GM18520 (cell line): ENCODE data around the gene RIN1.
A peak's percentile ranks its signal among the peaks of the same experiment; 100 is the strongest.
"Not testable (repeated sequence)": the region's sequence is repeated elsewhere in the genome, so short reads cannot be mapped to it uniquely, and the experiment has no call there.

Source experiments
- ATAC-seq: cut with Tn5 transposase; IDR thresholded peaks from one replicate; pipeline ENCODE4 v1.9.1; 2021; ENCODE audit not compliant: unreplicated experiment

The RIN1 gene

GRCh38 chr11:66321606-66322005 is 14.6 kb downstream of the RIN1 start:
- ATAC-seq, result no peak

- not testable (repeated sequence) for ATAC-seq
Measured at GRCh38 chr11:66320748-66321147, 15.5 kb downstream of the RIN1 start.

- ATAC-seq, result not testable (repeated sequence)
Measured at GRCh38 chr11:66320289-66320688, 15.9 kb downstream of the RIN1 start.

GRCh38 chr11:66318600-66318970 is 17.6 kb downstream of the RIN1 start:
- no peak for ATAC-seq

- ATAC-seq, result no peak
Measured at GRCh38 chr11:66317723-66318599, 18.3 kb downstream of the RIN1 start.

- ATAC-seq, result no peak
Measured at GRCh38 chr11:66317322-66317722, 18.9 kb downstream of the RIN1 start.

GRCh38 chr11:66316849-66317251 is 19.4 kb downstream of the RIN1 start, which contains the start of gene CD248:
CD248 (minus strand) TSS chr11:66317044; CDS start chr11:66317027, 17 bp downstream.
- no peak for ATAC-seq

- no peak for ATAC-seq
Measured at GRCh38 chr11:66315921-66316811, 20.1 kb downstream of the RIN1 start.

GRCh38 chr11:66315498-66315885 is 20.7 kb downstream of the RIN1 start:
- no peak for ATAC-seq

- ATAC-seq, result no peak
Measured at GRCh38 chr11:66314561-66315497, 21.4 kb downstream of the RIN1 start.

GRCh38 chr11:66314186-66314501 is 22.1 kb downstream of the RIN1 start:
- ATAC-seq, result no peak

GRCh38 chr11:66313321-66314185 is 22.7 kb downstream of the RIN1 start:
- no peak for ATAC-seq

GRCh38 chr11:66312549-66313320 is 23.5 kb downstream of the RIN1 start:
- peak; percentile 27 for ATAC-seq

GRCh38 chr11:66311965-66312548 is 24.2 kb downstream of the RIN1 start:
- peak; percentile 57 for ATAC-seq

GRCh38 chr11:66311470-66311964 is 24.7 kb downstream of the RIN1 start:
- no peak for ATAC-seq

- ATAC-seq, result not testable (repeated sequence)
Measured at GRCh38 chr11:66310803-66311440, 25.3 kb downstream of the RIN1 start.

- no peak for ATAC-seq
Measured at GRCh38 chr11:66310324-66310723, 25.9 kb downstream of the RIN1 start.

GRCh38 chr11:66309475-66309874 is 26.8 kb downstream of the RIN1 start:
- ATAC-seq, result no peak
